ENCODE measurements around the gene C22orf23.
"Not testable (repeated sequence)": the region's sequence is repeated elsewhere in the genome, so short reads cannot be mapped to it uniquely, and the experiment has no call there.

C22orf23 gene

GRCh38 chr22:37982938-37983859, 29.8 kb upstream of the C22orf23 start:
- DNase-seq (ENCODE audit: low read depth in 2 of 3, low spot score in 1 of 3) = no peak

GRCh38 chr22:37982151-37982785, 28.9 kb upstream of the C22orf23 start:
- no peak for DNase-seq (ENCODE audit: low read depth in 2 of 3, low spot score in 1 of 3)

GRCh38 chr22:37981282-37982011, 28.0 kb upstream of the C22orf23 start:
- DNase-seq (ENCODE audit: low read depth in 2 of 3, low spot score in 1 of 3) = no peak

GRCh38 chr22:37979782-37980181, 26.4 kb upstream of the C22orf23 start:
- no peak for DNase-seq (ENCODE audit: low read depth in 2 of 3, low spot score in 1 of 3)

- no peak for DNase-seq (ENCODE audit: low read depth in 2 of 3, low spot score in 1 of 3)
These were observed 23.1 kb upstream of the C22orf23 start for GRCh38 chr22:37976547-37976946.

- DNase-seq (ENCODE audit: low read depth in 2 of 3, low spot score in 1 of 3) = not testable (repeated sequence)
These were observed 22.6 kb upstream of the C22orf23 start for GRCh38 chr22:37976022-37976421.

- no peak for DNase-seq (ENCODE audit: low read depth in 2 of 3, low spot score in 1 of 3)
These were observed 21.8 kb upstream of the C22orf23 start for GRCh38 chr22:37975153-37975552.

GRCh38 chr22:37973271-37974170, 20.1 kb upstream of the C22orf23 start:
- DNase-seq (ENCODE audit: low read depth in 2 of 3, low spot score in 1 of 3) = no peak

- DNase-seq (ENCODE audit: low read depth in 2 of 3, low spot score in 1 of 3) = no peak
These were observed 19.1 kb upstream of the C22orf23 start for GRCh38 chr22:37972527-37972926.

GRCh38 chr22:37971475-37972434, 18.4 kb upstream of the C22orf23 start:
- DNase-seq (ENCODE audit: low read depth in 2 of 3, low spot score in 1 of 3) = no peak

GRCh38 chr22:37970864-37971263, 17.5 kb upstream of the C22orf23 start:
- DNase-seq (ENCODE audit: low read depth in 2 of 3, low spot score in 1 of 3) = no peak

- no peak for DNase-seq (ENCODE audit: low read depth in 2 of 3, low spot score in 1 of 3)
These were observed 15.3 kb upstream of the C22orf23 start for GRCh38 chr22:37968452-37969251.

GRCh38 chr22:37967637-37968451, 14.4 kb upstream of the C22orf23 start:
- DNase-seq (ENCODE audit: low read depth in 2 of 3, low spot score in 1 of 3) = no peak

GRCh38 chr22:37967147-37967546, 13.7 kb upstream of the C22orf23 start:
- DNase-seq (ENCODE audit: low read depth in 2 of 3, low spot score in 1 of 3) = no peak

GRCh38 chr22:37965940-37966664, 12.7 kb upstream of the C22orf23 start:
- no peak for DNase-seq (ENCODE audit: low read depth in 2 of 3, low spot score in 1 of 3)

GRCh38 chr22:37961062-37961461, 7.7 kb upstream of the C22orf23 start:
- DNase-seq (ENCODE audit: low read depth in 2 of 3, low spot score in 1 of 3) = no peak

GRCh38 chr22:37959231-37959825, 5.9 kb upstream of the C22orf23 start:
- no peak for DNase-seq (ENCODE audit: low read depth in 2 of 3, low spot score in 1 of 3)
